Karpas-422 (cell line): ENCODE data around the gene GRIA4. TPM values are rescaled to one million over a fixed set of nuclear protein-coding genes. Genes with fewer than 3 reads are reported as not detected.

ENCODE experiments used
- DNase-seq: peaks from one replicate; pipeline ENCODE4 v3.0.0-alpha.2; 2015
- H2AFZ ChIP-seq: fragments of 200-600 bp; sonication (generic); 2 replicates; pipeline ENCODE4 v1.6.1; 2014; ENCODE audit warnings: antibody characterized with exemption, low read length, mixed read lengths
- H3K27ac ChIP-seq: fragments of 200-600 bp; sonication (generic); 2 replicates; pipeline ENCODE4 v1.5.1; 2014; ENCODE audit warnings: mild to moderate bottlenecking, low read length, moderate library complexity
- H3K27me3 ChIP-seq: fragments of 200-600 bp; sonication (generic); 2 replicates; pipeline ENCODE4 v1.6.1; 2014; ENCODE audit warnings: low read length, mixed read lengths
- H3K36me3 ChIP-seq: fragments of 200-600 bp; sonication (generic); 2 replicates; pipeline ENCODE4 v1.6.1; 2014; ENCODE audit warnings: low read length, mixed read lengths; ENCODE audit not compliant: insufficient read depth
- H3K4me1 ChIP-seq: fragments of 200-600 bp; sonication (generic); 2 replicates; pipeline ENCODE4 v1.6.1; 2014; ENCODE audit warnings: mild to moderate bottlenecking, low read length, mixed read lengths
- H3K4me2 ChIP-seq: fragments of 200-600 bp; sonication (generic); 2 replicates; pipeline ENCODE4 v1.6.1; 2014; ENCODE audit warnings: low read length, low read depth, mild to moderate bottlenecking; ENCODE audit not compliant: poor library complexity, severe bottlenecking
- H3K4me3 ChIP-seq: fragments of 200-600 bp; sonication (generic); 2 replicates; pipeline ENCODE4 v1.5.1; 2014; ENCODE audit warnings: mild to moderate bottlenecking, antibody characterized with exemption, low read length, mixed read lengths
- H3K79me2 ChIP-seq: fragments of 200-600 bp; sonication (generic); 2 replicates; pipeline ENCODE4 v1.6.1; 2014; ENCODE audit warnings: mild to moderate bottlenecking, low read length, mixed read lengths
- H3K9ac ChIP-seq: fragments of 200-600 bp; sonication (generic); 2 replicates; pipeline ENCODE4 v1.6.0; 2014; ENCODE audit warnings: low read length
- H3K9me2 ChIP-seq: fragments of 200-600 bp; sonication (generic), shearing (Covaris generic); replicated peaks from 2 replicates; pipeline ENCODE4 v1.6.0; 2014; ENCODE audit warnings: mild to moderate bottlenecking, low read length, moderate library complexity; ENCODE audit not compliant: insufficient read depth
- H3K9me3 ChIP-seq: fragments of 300-700, 200-600 bp; sonication (generic); 2 replicates; pipeline ENCODE4 v1.6.1; 2014; ENCODE audit warnings: low read length, mixed read lengths
- H4K20me1 ChIP-seq: fragments of 200-600 bp; sonication (generic); 2 replicates; pipeline ENCODE4 v1.6.1; 2014; ENCODE audit warnings: mild to moderate bottlenecking, antibody characterized with exemption, low read length, low read depth; ENCODE audit not compliant: insufficient read depth
- total RNA-seq: library from RNA; depleted of rRNA; stranded (reverse); fragments of >200 nt; shearing (Covaris generic); gene quantifications from 2 replicates; pipeline ENCODE4 v1.2.3, GENCODE V29; 2014; ENCODE audit warnings: low replicate concordance

Gene GRIA4
- total RNA-seq, 1 experiment from 2014 or later = 0.19 TPM

- Histone ChIP-seq H4K20me1 (no peaks in the 10 kb centered on the region), H3K4me2 (no peak overlapping the region), H3K27me3 (no peaks in the 10 kb centered on the region), H3K27ac (no peak overlapping the region), H3K9ac (no peak overlapping the region), H3K36me3 (no peaks in the 10 kb centered on the region), H3K4me1 (no peaks in the 10 kb centered on the region), H3K4me3 (no peak overlapping the region), H2AFZ (no peak overlapping the region), H3K9me3 (no peaks in the 10 kb centered on the region; the same call in 1 of the 2 replicates), H3K79me2 (no peaks in the 10 kb centered on the region), H3K9me2 (0 out of 2 replicates have a peak, but pooled peaks cover 3% of the 10 kb centered on the region)
- no peak for DNase-seq
These were observed 79.8 kb downstream of the GRIA4 start for GRCh38 chr11:105689631-105690030.

GRCh38 chr11:105690467-105690866, 80.6 kb downstream of the GRIA4 start:
- H3K4me1 ChIP-seq = no peaks in the 10 kb centered on the region
- no peak overlapping the region for H3K27ac ChIP-seq
- H3K9me2 ChIP-seq = 0 out of 2 replicates have a peak, but pooled peaks cover 3% of the 10 kb centered on the region
- H3K27me3 ChIP-seq = no peaks in the 10 kb centered on the region
- H3K4me2 ChIP-seq = no peak overlapping the region
- H4K20me1 ChIP-seq = no peaks in the 10 kb centered on the region
- DNase-seq = no peak
- H2AFZ ChIP-seq = no peak overlapping the region
- H3K79me2 ChIP-seq = no peaks in the 10 kb centered on the region
- no peak overlapping the region for H3K4me3 ChIP-seq
- no peaks in the 10 kb centered on the region; the same call in 1 of the 2 replicates for H3K9me3 ChIP-seq
- no peak overlapping the region for H3K9ac ChIP-seq
- no peaks in the 10 kb centered on the region for H3K36me3 ChIP-seq

- Histone ChIP-seq H3K4me1 (no peaks in the 10 kb centered on the region), H3K9me3 (no peaks in the 10 kb centered on the region), H3K4me3 (no peak overlapping the region), H3K9ac (no peak overlapping the region), H2AFZ (no peak overlapping the region), H3K27ac (no peak overlapping the region), H4K20me1 (no peaks in the 10 kb centered on the region), H3K27me3 (no peaks in the 10 kb centered on the region), H3K4me2 (no peak overlapping the region), H3K9me2 (no peaks in the 10 kb centered on the region), H3K79me2 (no peaks in the 10 kb centered on the region), H3K36me3 (no peaks in the 10 kb centered on the region)
- no peak for DNase-seq
These were observed 83.3 kb downstream of the GRIA4 start for GRCh38 chr11:105693075-105693759.

- Histone ChIP-seq H4K20me1 (no peaks in the 10 kb centered on the region), H3K27ac (no peak overlapping the region), H3K4me1 (no peaks in the 10 kb centered on the region), H2AFZ (no peak overlapping the region), H3K4me3 (no peak overlapping the region), H3K27me3 (no peaks in the 10 kb centered on the region), H3K9ac (no peak overlapping the region), H3K36me3 (no peaks in the 10 kb centered on the region), H3K4me2 (no peak overlapping the region), H3K79me2 (no peaks in the 10 kb centered on the region), H3K9me2 (no peaks in the 10 kb centered on the region), H3K9me3 (no peaks in the 10 kb centered on the region)
- peak; percentile 47 for DNase-seq
These were observed 86.1 kb downstream of the GRIA4 start for GRCh38 chr11:105696000-105696399.

GRCh38 chr11:105697291-105697690, 87.4 kb downstream of the GRIA4 start:
- no peak overlapping the region for H3K4me2 ChIP-seq
- no peak for DNase-seq
- no peaks in the 10 kb centered on the region for H3K36me3 ChIP-seq
- H3K4me3 ChIP-seq = no peak overlapping the region
- H2AFZ ChIP-seq = no peak overlapping the region
- H3K9me2 ChIP-seq = no peaks in the 10 kb centered on the region
- H3K4me1 ChIP-seq = no peaks in the 10 kb centered on the region
- no peaks in the 10 kb centered on the region for H4K20me1 ChIP-seq
- H3K79me2 ChIP-seq = no peaks in the 10 kb centered on the region
- no peaks in the 10 kb centered on the region for H3K9me3 ChIP-seq
- no peak overlapping the region for H3K27ac ChIP-seq
- no peaks in the 10 kb centered on the region for H3K27me3 ChIP-seq
- H3K9ac ChIP-seq = no peak overlapping the region

GRCh38 chr11:105699203-105699602, 89.3 kb downstream of the GRIA4 start:
- Histone ChIP-seq H3K27me3 (no peaks in the 10 kb centered on the region), H2AFZ (no peak overlapping the region), H3K27ac (no peak overlapping the region), H3K9me2 (no peaks in the 10 kb centered on the region), H3K9me3 (no peaks in the 10 kb centered on the region), H3K9ac (no peak overlapping the region), H4K20me1 (no peaks in the 10 kb centered on the region), H3K4me3 (no peak overlapping the region), H3K4me2 (no peak overlapping the region), H3K79me2 (no peaks in the 10 kb centered on the region), H3K36me3 (no peaks in the 10 kb centered on the region), H3K4me1 (no peaks in the 10 kb centered on the region)
- DNase-seq = no peak

GRCh38 chr11:105700271-105700670, 90.4 kb downstream of the GRIA4 start:
- H3K4me2 ChIP-seq = no peak overlapping the region
- H3K4me3 ChIP-seq = no peak overlapping the region
- H3K9me3 ChIP-seq = no peaks in the 10 kb centered on the region
- H4K20me1 ChIP-seq = no peaks in the 10 kb centered on the region
- no peak overlapping the region for H3K27ac ChIP-seq
- DNase-seq = no peak
- no peaks in the 10 kb centered on the region for H3K27me3 ChIP-seq
- H3K9me2 ChIP-seq = no peaks in the 10 kb centered on the region
- H3K36me3 ChIP-seq = no peaks in the 10 kb centered on the region
- no peaks in the 10 kb centered on the region for H3K4me1 ChIP-seq
- H3K9ac ChIP-seq = no peak overlapping the region
- H2AFZ ChIP-seq = no peak overlapping the region
- H3K79me2 ChIP-seq = no peaks in the 10 kb centered on the region

GRCh38 chr11:105701098-105701497, 91.2 kb downstream of the GRIA4 start:
- Histone ChIP-seq H3K4me3 (no peak overlapping the region), H3K4me2 (no peak overlapping the region), H4K20me1 (no peaks in the 10 kb centered on the region), H2AFZ (no peak overlapping the region), H3K79me2 (no peaks in the 10 kb centered on the region), H3K27me3 (no peaks in the 10 kb centered on the region), H3K36me3 (no peaks in the 10 kb centered on the region), H3K9me2 (no peaks in the 10 kb centered on the region), H3K9ac (no peak overlapping the region), H3K27ac (no peak overlapping the region), H3K4me1 (no peaks in the 10 kb centered on the region), H3K9me3 (no peaks in the 10 kb centered on the region)
- no peak for DNase-seq
